Stomach (tissue), 4 donors: ENCODE data around the gene PLA2G4F.

ENCODE experiments used
- EP300 ChIP-seq: sonication (generic); formaldehyde crosslinking; IDR thresholded peaks from one replicate; pipeline ENCODE4 v1.6.1; 2017; ENCODE audit warnings: antibody characterized with exemption
- POLR2A ChIP-seq, 4 donors: fragments of 450-650 bp; IDR thresholded peaks; one replicate each; pipeline ENCODE4 v1.6.1; 2016; ENCODE audit warnings: antibody characterized with exemption in 4 of 4, control low read depth in 2 of 4, mild to moderate bottlenecking in 1 of 4, moderate library complexity in 1 of 4
- POLR2AphosphoS5 ChIP-seq, 3 donors: sonication (generic); formaldehyde crosslinking; IDR thresholded peaks; one replicate each; pipeline ENCODE4 v1.6.1; 2016; ENCODE audit warnings: antibody characterized with exemption in 3 of 3
- TF ChIP-seq, protein P1 (sequence below), 7 experiments: fragments of 450-650 bp in 4 of 7; fragments of 200-600 bp in 3 of 7; sonication (generic) in 3 of 7; IDR thresholded peaks; one replicate each; pipeline ENCODE4 v1.5.1; 2016 to 2019; ENCODE audit warnings: antibody characterized with exemption in 7 of 7, control low read depth in 2 of 7, mild to moderate bottlenecking in 1 of 7

DNA sequence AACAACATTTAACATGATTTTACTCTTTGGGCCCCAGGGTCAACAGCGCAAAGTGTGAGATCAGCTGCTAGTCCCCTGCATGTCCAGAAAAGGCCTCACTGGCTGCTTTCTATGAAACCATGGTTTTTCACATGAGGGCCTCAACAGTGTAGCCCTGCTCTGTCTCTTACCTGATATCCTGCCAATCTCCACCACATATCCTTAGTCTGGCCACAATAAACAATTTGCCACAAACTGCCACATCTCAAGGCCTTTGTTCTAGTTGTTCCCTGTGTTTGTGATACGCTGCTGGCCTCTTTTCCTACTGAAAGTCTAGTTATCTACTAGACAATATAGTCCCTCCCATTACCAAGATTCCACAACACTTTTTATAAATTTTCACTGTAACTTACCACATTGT, 33.9 kb upstream of the PLA2G4F start:
- TF ChIP-seq, protein P1, sequence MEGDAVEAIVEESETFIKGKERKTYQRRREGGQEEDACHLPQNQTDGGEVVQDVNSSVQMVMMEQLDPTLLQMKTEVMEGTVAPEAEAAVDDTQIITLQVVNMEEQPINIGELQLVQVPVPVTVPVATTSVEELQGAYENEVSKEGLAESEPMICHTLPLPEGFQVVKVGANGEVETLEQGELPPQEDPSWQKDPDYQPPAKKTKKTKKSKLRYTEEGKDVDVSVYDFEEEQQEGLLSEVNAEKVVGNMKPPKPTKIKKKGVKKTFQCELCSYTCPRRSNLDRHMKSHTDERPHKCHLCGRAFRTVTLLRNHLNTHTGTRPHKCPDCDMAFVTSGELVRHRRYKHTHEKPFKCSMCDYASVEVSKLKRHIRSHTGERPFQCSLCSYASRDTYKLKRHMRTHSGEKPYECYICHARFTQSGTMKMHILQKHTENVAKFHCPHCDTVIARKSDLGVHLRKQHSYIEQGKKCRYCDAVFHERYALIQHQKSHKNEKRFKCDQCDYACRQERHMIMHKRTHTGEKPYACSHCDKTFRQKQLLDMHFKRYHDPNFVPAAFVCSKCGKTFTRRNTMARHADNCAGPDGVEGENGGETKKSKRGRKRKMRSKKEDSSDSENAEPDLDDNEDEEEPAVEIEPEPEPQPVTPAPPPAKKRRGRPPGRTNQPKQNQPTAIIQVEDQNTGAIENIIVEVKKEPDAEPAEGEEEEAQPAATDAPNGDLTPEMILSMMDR (IDR thresholded peaks at IDR 0.05), result no peak
- TF ChIP-seq EP300 (no peak), POLR2A (IDR thresholded peaks at IDR 0.05) (no peak), POLR2AphosphoS5 (IDR thresholded peaks at IDR 0.05) (no peak)
